PFSK-1 (cell line): ENCODE measurements around the gene ASAH2.

Experiments used
- POLR2AphosphoS5 ChIP-seq: IDR thresholded peaks from 2 replicates; pipeline ENCODE4 v1.6.1; 2012; ENCODE audit warnings: low read depth, mild to moderate bottlenecking, control low read depth, low read length, moderate library complexity
- SIN3A ChIP-seq: IDR thresholded peaks from 2 replicates; pipeline ENCODE4 v1.6.1; 2012; ENCODE audit warnings: mild to moderate bottlenecking, low read length, moderate library complexity, borderline replicate concordance; ENCODE audit not compliant: insufficient read depth
- TAF1 ChIP-seq: IDR thresholded peaks from 2 replicates; pipeline ENCODE4 v1.6.1; 2012; ENCODE audit warnings: low read length, control low read depth, borderline replicate concordance; ENCODE audit not compliant: insufficient read depth
- TF ChIP-seq, protein P1 (sequence below), 2 experiments: IDR thresholded peaks; 2 replicates each; pipeline versions ENCODE4 v1.6.1 to v1.8.0; 2011 to 2012; ENCODE audit warnings: low read depth in 2 of 2, low read length in 2 of 2, control low read depth in 1 of 2, inconsistent platforms in 1 of 2, mild to moderate bottlenecking in 1 of 2, moderate library complexity in 1 of 2; ENCODE audit not compliant: insufficient read depth in 1 of 2

DNA sequence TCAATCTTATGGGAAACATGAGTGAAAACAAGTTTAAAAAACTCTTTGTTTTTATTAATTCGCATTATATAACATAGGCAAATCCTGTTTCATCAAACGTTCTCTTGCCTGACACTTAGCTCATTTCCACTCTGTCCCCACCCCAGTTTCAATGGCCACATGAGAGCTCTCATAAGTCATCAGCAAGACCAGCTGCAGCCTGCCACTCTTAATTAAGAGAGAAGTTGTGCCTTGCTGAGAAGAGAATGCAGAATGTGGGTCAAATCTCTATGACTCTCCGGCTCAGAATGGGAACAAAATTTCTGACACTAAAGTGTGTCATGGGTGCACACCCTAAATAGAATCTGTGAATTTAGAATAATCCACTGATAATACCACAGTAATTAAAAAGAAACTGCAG is 39.6 kb downstream of the ASAH2 start:
- TF ChIP-seq TAF1, result no peak
- no peak for TF ChIP-seq POLR2AphosphoS5
- no peak for TF ChIP-seq SIN3A
- TF ChIP-seq, protein P1, sequence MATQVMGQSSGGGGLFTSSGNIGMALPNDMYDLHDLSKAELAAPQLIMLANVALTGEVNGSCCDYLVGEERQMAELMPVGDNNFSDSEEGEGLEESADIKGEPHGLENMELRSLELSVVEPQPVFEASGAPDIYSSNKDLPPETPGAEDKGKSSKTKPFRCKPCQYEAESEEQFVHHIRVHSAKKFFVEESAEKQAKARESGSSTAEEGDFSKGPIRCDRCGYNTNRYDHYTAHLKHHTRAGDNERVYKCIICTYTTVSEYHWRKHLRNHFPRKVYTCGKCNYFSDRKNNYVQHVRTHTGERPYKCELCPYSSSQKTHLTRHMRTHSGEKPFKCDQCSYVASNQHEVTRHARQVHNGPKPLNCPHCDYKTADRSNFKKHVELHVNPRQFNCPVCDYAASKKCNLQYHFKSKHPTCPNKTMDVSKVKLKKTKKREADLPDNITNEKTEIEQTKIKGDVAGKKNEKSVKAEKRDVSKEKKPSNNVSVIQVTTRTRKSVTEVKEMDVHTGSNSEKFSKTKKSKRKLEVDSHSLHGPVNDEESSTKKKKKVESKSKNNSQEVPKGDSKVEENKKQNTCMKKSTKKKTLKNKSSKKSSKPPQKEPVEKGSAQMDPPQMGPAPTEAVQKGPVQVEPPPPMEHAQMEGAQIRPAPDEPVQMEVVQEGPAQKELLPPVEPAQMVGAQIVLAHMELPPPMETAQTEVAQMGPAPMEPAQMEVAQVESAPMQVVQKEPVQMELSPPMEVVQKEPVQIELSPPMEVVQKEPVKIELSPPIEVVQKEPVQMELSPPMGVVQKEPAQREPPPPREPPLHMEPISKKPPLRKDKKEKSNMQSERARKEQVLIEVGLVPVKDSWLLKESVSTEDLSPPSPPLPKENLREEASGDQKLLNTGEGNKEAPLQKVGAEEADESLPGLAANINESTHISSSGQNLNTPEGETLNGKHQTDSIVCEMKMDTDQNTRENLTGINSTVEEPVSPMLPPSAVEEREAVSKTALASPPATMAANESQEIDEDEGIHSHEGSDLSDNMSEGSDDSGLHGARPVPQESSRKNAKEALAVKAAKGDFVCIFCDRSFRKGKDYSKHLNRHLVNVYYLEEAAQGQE (IDR thresholded peaks at IDR 0.05; ENCODE audit: insufficient read depth in 1 of 2, low read depth in 2 of 2, low read length in 2 of 2), result no peak
